ENCODE results near the gene COASY.
"Not testable (repeated sequence)": the region's sequence is repeated elsewhere in the genome, so short reads cannot be mapped to it uniquely, and the experiment has no call there.

The COASY gene

GRCh38 chr17:42609814-42610801 is 48.2 kb downstream of the COASY start:
- DNase-seq (ENCODE audit: low read depth in 2 of 2, low spot score in 1 of 2): not testable (repeated sequence)

GRCh38 chr17:42612013-42612412 is 50.1 kb downstream of the COASY start:
- DNase-seq (ENCODE audit: low read depth in 2 of 2, low spot score in 1 of 2): no peak

GRCh38 chr17:42613699-42614295 is 51.8 kb downstream of the COASY start:
- no peak for DNase-seq (ENCODE audit: low read depth in 2 of 2, low spot score in 1 of 2)

All from stimulated activated CD8-positive, alpha-beta memory T cell treated with anti-CD3 and anti-CD28 coated beads, Interleukin-4, amount 100 ng/mL, for 1 hour (primary cell).